GM21526 (cell line): Measurements from ENCODE around the gene ANKRD36.
"Not testable (repeated sequence)": the region's sequence is repeated elsewhere in the genome, so short reads cannot be mapped to it uniquely, and the experiment has no call there.

ENCODE experiments used
- ATAC-seq: cut with Tn5 transposase; IDR thresholded peaks from one replicate; pipeline ENCODE4 v1.9.1; 2021; ENCODE audit warnings: moderate library complexity; ENCODE audit not compliant: unreplicated experiment, low FRiP score

Gene ANKRD36

DNA sequence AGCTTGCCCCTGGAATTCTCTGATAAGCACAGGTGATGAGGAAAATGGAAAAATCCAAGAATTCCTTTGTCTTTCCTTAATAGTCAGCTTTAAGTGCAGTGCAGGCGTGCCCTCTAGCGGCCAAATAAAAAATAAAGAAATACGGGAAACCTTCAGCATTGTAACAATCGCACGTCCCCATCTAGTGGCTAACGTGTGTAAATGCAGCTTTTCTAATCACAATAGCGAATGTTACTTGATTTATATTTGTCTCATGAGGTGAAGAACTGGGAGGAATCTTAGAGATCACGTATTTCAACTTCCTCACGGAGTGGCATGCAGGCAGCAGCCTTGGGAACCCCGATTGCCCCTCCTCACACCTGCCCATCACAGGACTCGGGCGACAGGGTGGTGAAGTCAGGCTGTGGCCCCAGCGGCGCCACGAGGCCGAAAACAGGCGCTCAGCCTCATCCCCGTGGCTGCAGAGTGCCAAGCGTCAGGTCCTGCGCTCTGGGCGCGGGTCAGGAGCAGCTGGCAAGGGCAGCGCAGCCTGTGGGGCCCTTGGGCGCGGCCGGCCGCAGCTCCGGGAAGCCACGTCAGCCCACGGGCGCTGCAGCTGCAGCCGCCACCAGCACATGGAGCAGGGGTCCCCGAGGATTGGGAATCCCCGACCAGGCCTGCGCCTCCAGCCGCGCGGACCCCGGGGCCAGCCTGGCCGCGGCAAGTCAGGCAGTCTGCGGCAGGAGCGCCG lies 468 bp upstream of the ANKRD36 start:
- ATAC-seq: peak; percentile 60

DNA sequence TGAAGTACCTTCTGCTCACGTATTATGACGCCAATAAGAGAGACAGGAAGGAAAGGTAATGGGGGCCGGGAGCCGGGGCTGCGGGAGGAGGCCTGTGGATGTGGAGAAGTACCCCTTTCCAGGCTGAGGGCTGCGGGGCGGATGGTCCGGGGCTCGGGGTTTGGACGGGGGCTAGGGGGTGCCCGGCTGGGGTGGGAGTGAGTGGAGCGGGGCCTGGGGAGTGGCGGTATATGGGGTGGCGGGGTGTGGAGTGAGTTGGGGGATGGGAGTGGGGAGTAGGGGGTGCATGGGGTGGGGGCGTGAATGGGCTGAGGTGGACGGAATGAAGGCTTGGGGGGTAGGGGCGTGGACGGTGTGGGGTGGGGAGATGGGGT lies 916 bp downstream of the ANKRD36 start:
- not testable (repeated sequence) for ATAC-seq

DNA sequence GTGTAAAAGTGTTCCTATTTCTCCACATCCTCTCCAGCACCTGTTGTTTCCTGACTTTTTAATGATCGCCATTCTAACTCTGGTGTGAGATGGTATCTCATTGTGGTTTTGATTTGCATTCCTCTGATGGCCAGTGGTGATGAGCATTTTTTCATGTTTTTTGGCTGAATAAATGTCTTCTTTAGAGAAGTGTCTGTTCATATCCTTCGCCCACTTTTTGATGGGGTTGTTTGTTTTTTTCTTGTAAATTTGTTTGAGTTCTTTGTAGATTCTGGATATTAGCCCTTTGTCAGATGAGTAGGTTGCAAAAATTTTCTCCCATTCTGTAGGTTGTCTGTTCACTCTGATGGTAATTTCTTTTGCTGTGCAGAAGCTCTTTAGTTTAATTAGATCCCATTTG lies 16.1 kb downstream of the ANKRD36 start:
- ATAC-seq: not testable (repeated sequence)

DNA sequence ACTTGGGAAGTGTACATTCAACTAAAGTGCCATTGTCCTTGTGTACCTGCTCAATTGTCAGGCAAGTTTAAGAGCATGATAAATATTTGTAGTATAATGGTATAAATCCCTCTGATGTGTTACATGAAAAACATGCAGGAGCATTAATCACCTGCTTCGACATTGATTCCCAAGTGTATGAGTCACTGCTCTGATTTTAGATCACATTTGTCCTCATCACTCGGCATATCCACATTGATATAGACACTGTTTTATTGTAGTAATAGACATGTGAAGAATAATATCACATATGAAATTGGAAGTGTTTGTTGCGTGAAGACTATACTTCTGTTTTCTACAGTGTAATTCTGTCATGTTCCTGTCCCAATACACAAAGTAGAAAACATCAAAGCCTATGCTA lies 31.1 kb downstream of the ANKRD36 start:
- not testable (repeated sequence) for ATAC-seq

DNA sequence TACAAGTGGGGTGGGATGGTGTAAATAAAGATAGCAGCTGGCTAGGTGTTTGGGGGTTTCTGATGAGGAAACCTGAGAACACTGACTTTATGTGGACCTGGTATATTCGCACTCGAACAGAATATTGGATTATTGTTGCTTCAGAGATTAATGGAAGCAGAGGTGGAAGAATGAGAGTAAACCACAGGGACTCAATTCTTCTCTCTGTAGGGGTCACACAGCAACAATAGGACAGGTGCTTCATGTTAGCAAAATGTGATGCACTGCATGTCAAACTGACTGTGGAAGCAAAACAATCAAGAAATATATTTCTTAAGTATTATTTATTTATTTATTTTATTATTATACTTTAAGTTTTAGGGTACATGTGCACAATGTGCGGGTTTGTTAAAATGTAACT lies 53.6 kb downstream of the ANKRD36 start:
- not testable (repeated sequence) for ATAC-seq

DNA sequence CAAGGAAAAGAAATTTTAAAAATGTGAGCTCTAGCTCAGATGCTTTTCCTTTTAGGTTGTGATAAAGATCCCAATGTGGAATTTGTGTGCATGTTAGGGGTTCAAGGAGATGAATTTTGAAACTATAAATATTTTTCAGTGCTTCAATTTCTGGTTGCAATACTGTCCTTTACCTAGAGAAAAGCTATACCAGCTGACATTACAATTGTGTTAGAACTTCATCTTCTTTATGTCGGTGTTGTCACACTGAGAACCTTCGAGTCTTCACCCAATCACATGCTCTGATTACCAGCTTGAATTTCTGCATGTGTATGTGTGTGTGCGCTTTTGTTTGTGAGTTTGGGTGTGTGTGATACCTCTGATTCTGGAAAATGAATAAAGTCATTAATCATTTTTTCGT lies 55.0 kb downstream of the ANKRD36 start:
- ATAC-seq: not testable (repeated sequence)

DNA sequence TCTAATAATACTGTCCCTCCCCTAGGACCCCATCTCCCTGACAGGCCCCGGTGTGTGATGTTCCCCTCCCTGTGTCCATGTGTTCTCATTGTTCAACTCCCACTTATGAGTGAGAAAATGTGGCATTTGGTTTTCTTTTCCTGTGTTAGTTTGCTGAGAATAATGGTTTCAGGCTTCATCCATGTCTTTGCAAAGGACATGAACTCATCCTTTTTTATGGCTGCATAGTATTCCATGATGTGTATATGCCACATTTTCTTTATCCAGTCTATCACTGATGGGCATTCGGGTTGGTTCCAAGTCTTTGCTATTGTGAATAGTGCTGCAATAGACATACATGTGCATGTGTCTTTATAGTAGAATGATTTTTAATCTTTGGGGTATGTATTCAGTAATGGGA lies 55.6 kb downstream of the ANKRD36 start:
- not testable (repeated sequence) for ATAC-seq

DNA sequence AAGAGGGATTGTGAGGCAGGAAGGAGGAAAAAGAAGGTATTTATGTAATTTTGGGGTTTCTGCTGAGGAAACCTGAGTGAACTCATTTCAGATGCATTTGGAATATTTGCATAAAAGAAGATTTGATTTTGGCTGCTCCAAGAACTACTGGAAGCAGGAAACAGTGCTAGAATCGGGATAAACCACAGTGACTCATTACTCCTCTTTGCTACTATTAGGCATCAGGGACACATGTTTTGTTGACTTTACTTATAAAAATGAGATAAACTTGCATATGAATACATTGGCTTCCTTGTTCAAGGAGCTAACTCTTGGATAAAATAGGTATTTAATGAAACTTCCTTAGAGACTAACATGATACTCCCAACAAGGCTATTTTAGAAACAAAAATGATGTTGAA lies 67.4 kb downstream of the ANKRD36 start:
- ATAC-seq: not testable (repeated sequence)

DNA sequence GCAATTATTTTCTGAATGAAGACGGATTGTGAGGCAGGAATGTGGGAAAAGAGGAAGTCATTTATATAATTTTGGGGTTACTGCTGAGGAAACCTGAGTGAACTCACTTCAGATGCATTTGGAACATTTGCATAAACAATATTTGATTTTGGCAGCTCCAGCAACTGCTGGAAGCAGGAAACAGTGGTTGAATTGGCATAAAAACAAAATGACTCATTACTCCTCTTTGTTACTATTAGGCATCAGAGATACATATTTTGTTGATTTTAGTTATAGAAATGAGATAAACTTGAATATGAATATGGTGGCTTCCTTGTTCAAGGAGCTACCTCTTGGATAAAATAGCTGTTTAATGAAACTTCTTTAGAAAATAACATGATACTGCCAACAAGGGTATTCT lies 82.4 kb downstream of the ANKRD36 start:
- ATAC-seq: not testable (repeated sequence)

DNA sequence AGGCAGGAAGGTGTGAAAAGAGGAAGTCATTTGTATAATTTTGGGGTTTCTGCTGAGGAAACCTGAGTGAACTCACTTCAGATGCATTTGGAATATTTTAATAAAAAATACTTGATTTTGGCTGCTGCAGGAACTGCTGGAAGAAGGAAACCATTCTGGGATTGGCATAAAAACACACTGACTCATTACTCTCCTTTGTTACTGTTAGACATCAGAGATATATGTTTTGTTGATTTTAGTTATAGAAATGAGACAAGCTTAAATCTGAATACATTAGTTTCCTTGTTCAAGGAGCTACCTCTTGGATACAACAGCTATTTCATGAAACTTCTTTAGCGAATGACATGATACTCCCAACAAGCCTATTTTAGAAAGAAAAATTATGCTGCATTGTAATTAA lies 84.3 kb downstream of the ANKRD36 start:
- ATAC-seq: not testable (repeated sequence)

DNA sequence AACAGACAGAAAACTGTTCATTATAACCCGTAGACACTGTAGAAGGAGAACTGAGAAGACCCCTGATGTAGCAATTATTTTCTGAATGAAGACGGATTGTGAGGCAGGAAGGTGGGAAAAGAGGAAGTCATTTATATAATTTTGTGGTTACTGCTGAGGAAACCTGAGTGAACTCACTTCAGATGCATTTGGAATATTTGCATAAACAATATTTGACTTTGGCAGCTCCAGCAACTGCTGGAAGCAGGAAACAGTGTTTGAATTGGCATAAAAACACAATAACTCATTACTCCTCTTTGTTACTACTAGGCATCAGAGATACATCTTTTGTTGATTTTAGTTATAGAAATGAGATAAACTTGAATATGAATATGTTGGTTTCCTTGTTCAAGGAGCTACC lies 87.9 kb downstream of the ANKRD36 start:
- not testable (repeated sequence) for ATAC-seq

DNA sequence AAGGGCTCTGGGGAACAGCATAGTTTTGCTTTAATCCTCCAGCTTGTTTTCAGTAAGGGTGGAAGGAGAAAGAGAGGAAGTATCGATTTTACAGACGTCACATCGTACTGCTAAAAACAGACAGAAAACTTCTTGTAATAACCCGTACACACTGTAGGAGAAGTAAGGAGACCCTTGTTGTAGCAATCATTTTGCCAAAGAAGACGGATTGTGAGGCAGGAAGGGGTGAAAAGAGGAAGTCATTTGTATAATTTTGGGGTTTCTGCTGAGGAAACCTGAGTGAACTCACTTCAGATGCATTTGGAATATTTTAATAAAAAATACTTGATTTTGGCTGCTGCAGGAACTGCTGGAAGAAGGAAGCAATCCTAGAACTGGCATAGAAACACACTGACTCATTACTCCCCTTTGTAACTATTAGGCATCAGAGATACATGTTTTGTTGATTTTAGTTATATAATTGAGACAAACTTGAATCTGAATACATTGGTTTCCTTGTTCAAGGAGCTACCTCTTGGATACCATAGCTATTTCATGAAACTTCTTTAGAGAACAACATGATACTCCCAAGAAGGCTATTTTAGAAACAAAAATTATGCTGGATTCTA lies 89.8 kb downstream of the ANKRD36 start:
- ATAC-seq: not testable (repeated sequence)

DNA sequence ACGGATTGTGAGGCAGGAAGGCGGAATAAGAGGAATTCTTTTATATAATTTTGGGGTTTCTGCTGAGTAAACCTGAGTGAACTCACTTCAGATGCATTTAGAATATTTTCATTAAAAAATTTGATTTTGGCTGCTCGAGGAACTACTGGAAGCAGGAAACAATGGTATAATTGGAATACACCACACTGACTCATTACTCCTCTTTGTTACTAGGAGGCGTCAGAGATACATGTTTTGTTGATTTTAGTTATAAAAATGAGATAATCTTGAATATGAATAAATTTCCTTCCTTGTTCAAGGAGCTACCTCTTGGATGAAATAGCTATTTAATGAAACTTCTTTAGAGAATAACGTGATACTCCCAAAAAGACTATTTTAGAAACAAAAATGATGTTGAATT lies 97.4 kb downstream of the ANKRD36 start:
- ATAC-seq: no peak

DNA sequence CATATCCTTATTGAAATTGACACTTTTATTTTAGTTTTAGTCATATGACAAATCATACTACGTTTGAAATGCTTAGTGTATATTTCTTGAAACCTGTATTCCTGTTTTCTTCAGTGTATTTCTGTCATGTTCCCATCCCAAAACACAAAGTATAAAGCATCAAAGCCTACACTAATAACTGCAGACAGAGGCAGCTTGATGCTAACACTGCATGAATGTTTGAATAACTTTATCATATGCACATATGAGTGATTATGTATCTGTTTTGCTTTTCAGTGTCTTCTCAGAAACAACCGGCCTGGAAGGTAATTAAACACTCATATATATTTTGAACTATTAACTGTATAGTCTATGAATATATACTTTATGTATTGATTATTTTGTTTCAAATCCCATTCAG lies 102.1 kb downstream of the ANKRD36 start:
- ATAC-seq: not testable (repeated sequence)

DNA sequence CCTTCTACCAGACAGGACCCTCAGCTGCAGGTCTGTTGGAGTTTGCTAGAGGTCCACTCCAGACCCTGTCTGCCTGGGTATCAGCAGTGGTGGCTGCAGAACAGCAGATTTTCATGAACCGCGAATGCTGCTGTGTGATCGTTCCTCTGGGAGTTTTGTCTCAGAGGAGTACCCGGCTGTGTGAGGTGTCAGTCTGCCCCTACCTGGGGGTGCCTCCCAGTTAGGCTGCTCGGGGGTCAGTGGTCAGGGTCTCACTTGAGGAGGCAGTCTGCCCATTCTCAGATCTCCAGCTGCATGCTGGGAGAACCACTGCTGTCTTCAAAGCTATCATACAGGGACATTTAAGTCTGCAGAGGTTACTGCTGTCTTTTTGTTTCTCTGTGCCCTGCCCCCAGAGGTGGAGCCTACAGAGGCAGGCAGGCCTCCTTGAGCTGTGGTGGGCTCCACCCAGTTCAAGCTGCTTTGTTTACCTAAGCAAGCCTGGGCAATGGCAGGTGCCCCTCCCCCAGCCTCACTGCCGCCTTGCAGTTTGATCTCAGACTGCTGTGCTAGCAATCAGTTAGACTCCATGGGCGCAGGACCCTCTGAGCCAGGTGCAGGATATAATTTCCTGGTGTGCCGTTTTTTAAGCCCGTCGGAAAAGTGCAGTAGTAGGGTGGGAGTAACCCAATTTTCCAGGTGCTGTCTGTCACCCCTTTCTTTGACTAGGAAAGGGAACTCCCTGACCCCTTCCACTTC lies 118.1 kb downstream of the ANKRD36 start:
- not testable (repeated sequence) for ATAC-seq

DNA sequence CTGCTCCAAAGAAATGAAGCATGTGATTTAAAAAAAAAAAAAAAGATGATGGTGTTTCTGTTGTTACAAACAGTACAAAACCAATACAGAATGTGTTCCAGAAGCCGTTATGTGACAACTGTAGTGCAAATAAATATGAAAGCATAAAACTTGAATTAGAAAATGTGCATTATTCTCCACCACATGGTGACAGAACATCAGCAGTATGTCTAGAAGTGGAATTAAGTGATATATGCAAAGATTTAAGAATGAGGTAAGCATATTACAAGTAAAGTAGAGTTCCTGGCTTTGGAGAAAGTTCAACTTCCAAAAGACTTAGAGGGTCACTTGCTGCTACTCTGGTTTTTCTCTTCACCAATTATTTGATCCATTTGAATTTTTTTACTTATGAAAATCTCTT lies 120.0 kb downstream of the ANKRD36 start:
- ATAC-seq: not testable (repeated sequence)

DNA sequence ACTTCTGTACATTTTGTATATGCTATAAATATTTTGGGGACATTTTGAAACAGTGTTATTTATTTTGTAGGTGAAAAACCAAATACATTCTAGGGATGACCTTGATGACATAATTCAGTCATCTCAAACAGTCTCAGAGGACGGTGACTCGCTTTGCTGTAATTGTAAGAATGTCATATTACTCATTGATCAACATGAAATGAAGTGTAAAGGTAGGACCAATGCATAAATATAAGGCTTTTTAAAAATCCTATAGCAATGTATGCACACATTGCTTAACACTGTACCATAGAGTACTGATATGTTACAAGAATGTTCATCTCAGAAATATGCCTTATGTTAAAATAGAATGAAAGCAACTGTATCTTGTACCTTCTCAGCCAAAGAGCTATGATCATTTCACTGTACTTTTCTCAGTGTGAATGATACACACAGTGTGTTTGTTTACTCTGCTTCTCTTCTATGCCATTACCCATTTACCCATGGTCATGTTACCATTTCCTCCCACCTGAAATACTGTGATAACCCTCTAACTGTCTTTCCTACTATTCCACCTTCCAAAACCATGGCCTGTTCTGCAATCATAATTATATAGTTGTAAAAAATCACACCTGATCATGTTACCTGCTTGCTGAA lies 120.8 kb downstream of the ANKRD36 start:
- ATAC-seq: not testable (repeated sequence)

DNA sequence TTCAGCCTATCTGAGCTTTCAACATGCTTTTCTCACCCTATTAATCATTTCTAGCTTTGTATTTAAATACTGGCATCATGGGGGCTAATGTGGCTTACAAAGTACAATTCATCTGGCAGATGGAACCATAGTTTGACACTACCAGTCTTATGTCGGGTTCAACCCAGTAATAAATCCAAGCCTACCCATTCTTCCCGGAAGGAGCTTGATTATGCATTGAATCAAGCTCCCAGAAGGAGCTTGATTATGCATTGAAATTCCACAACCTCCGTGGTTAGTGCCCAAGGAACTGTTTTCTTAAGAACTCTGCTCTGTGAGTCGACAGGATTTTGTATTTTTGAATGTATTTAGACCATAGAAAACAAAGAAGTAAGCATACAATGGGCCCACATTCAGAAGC lies 148.2 kb downstream of the ANKRD36 start:
- not testable (repeated sequence) for ATAC-seq

DNA sequence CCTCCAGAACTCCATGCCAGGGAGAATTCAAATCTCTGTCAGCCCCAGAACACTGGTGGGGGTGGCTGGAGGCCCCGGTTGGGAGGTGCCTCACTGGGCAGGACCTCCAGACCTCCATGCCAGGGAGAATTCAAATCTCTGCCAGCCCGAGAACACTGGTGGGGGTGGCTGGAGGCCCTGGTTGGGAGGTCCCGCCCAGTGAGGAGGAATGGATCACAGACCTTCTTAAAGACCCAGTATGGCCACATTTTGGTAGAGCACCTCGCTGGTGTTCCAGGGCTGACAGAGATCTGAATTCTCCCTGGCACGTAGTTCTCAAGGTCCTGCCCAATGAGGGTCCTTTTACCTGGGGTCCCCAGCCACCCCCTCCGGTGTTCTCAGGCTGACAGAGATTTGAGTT lies 153.5 kb downstream of the ANKRD36 start:
- not testable (repeated sequence) for ATAC-seq

DNA sequence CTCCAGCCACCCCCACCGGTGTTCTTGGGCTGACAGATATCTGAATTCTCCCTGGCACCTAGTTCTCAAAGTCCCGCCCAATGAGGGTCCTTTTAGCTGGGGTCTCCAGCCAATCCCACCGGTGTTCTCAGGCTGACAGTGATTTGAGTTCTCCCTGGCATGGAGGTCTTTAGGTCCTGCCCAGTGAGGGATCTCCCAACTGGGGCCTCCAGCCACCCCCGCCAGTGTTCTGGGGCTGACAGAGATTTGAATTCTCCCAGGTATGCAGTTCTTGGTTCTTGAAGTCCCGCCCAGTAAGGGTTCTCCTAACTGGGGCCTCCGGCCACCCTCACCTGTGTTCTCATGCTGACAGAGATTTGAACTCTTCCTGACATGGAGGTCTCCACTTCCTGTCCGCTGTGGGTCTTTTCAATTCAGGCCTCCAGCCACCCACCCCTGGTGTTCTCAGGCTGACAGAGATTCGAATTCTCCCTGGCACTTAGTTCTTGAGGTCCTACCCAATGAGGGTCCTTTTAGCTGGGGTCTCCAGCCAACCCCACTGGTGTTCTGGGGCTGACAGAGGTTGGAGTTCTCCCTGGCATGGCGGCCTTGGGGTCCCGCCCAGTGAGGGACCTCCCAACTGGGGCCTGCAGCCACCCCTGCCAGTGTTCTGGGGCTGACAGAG lies 154.6 kb downstream of the ANKRD36 start:
- ATAC-seq: no peak
